Activated CD8-positive, alpha-beta T cell treated with anti-CD3 and anti-CD28 coated beads, Interleukin-2, amount 10 ng/mL, durations not matched to agents 7 days and 5 days (primary cell): ENCODE data around the gene SFI1. TPM values are rescaled to one million over a fixed set of nuclear protein-coding genes. Genes with fewer than 3 reads are reported as not detected.
A peak's percentile ranks its signal among the peaks of the same experiment; 100 is the strongest.

Source experiments
- ATAC-seq: fragments of 150-1000 bp; cut with Tn5 transposase; one replicate; pipeline ENCODE4 v1.10.0; 2021; ENCODE audit warnings: moderate library complexity
- CTCF ChIA-PET: fragments of 350-600 bp; sonication (Branson Sonifier 250); formaldehyde crosslinking; loops from one replicate; lab custom pipeline; 2021; ENCODE audit warnings: antibody characterized with exemption; lab: Charles Lee
- POLR2A ChIA-PET: fragments of 350-600 bp; sonication (Branson Sonifier 250); formaldehyde crosslinking; loops from one replicate; lab custom pipeline; 2021; ENCODE audit warnings: antibody characterized with exemption; lab: Charles Lee
- DNase-seq: peaks from one replicate; pipeline ENCODE4 v3.0.0-alpha.2; 2020
- H3K27ac Mint-ChIP-seq: one replicate; pipeline ENCODE4 v1.8.0; 2021; ENCODE audit warnings: mild to moderate bottlenecking, mixed read lengths
- H3K27me3 Mint-ChIP-seq: one replicate; pipeline ENCODE4 v1.8.0; 2021; ENCODE audit warnings: low read depth, mixed read lengths
- H3K36me3 Mint-ChIP-seq: one replicate; pipeline ENCODE4 v1.8.0; 2021; ENCODE audit warnings: low read depth, mixed read lengths
- H3K4me1 Mint-ChIP-seq: one replicate; pipeline ENCODE4 v1.8.0; 2021; ENCODE audit warnings: low read depth, mixed read lengths
- H3K4me3 Mint-ChIP-seq: one replicate; pipeline ENCODE4 v1.8.0; 2021; ENCODE audit warnings: mild to moderate bottlenecking, mixed read lengths
- H3K9me3 Mint-ChIP-seq: one replicate; pipeline ENCODE4 v1.8.0; 2022; ENCODE audit warnings: mixed read lengths; ENCODE audit not compliant: insufficient read depth
- total RNA-seq, 2 experiments: library from RNA; stranded (reverse); gene quantifications; one replicate each; pipeline ENCODE4 v1.2.3, GENCODE V29; 2021

SFI1 gene, protein sequence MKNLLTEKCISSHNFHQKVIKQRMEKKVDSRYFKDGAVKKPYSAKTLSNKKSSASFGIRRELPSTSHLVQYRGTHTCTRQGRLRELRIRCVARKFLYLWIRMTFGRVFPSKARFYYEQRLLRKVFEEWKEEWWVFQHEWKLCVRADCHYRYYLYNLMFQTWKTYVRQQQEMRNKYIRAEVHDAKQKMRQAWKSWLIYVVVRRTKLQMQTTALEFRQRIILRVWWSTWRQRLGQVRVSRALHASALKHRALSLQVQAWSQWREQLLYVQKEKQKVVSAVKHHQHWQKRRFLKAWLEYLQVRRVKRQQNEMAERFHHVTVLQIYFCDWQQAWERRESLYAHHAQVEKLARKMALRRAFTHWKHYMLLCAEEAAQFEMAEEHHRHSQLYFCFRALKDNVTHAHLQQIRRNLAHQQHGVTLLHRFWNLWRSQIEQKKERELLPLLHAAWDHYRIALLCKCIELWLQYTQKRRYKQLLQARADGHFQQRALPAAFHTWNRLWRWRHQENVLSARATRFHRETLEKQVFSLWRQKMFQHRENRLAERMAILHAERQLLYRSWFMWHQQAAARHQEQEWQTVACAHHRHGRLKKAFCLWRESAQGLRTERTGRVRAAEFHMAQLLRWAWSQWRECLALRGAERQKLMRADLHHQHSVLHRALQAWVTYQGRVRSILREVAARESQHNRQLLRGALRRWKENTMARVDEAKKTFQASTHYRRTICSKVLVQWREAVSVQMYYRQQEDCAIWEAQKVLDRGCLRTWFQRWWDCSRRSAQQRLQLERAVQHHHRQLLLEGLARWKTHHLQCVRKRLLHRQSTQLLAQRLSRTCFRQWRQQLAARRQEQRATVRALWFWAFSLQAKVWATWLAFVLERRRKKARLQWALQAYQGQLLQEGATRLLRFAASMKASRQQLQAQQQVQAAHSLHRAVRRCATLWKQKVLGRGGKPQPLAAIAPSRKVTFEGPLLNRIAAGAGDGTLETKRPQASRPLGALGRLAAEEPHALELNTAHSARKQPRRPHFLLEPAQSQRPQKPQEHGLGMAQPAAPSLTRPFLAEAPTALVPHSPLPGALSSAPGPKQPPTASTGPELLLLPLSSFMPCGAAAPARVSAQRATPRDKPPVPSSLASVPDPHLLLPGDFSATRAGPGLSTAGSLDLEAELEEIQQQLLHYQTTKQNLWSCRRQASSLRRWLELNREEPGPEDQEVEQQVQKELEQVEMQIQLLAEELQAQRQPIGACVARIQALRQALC
- 100 to 1,000 TPM; 136 to 141 TPM for total RNA-seq

- Mint-ChIP-seq H3K27me3 (no peaks in the 10 kb centered on the region), H3K36me3 (peaks cover 24% of the 10 kb centered on the region), H3K4me1 (peaks cover 38% of the 10 kb centered on the region), H3K9me3 (no peaks in the 10 kb centered on the region), H3K27ac (peak within 1 kb of the TSS; percentile 97), H3K4me3 (peak within 1 kb of the TSS; percentile 87)
- peak; percentile 90 for ATAC-seq
- ChIA-PET CTCF (interaction anchor here (0.9 kb wide), 1 partner anchor 38 kb away, joined by 3 read pairs; no protein-coding TSS in a partner anchor), POLR2A (interaction anchor here (0.7 to 1.7 kb wide), 4 partner anchors 22 to 150 kb away, joined by 3 to 5 read pairs (median 4); partner anchors contain the start of gene PATZ1)
- DNase-seq: peak; percentile 97
Observed at GRCh38 chr22:31496007-31496734, at the start of gene SFI1. SFI1 (plus strand) TSS chr22:31496536; CDS start chr22:31508285, 11,749 bp downstream.

DNA sequence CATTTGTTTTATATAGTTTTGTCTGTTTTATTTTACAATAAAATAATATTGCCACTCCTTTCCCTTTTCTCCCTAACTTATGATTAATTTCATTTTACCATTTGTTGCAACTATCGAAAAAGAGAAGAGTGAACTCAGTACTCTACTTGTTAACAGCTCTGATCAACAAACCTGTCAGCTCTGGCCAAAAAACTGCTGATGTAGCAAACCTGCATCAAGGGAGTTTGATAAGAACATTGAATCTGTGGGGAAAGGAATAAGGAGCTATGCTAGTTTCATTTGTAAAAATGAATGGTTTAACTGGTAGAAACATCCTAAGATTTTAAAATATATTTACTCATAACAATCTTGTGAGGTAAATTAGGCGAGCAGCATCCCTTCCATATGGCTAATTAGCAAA is 49.6 kb upstream of the SFI1 start:
- Mint-ChIP-seq H3K27me3 (no peaks in the 10 kb centered on the region), H3K4me1 (no peaks in the 10 kb centered on the region), H3K36me3 (peaks cover 47% of the 10 kb centered on the region), H3K9me3 (no peaks in the 10 kb centered on the region), H3K4me3 (no peak overlapping the region), H3K27ac (no peak overlapping the region)
- ATAC-seq (no peak), DNase-seq (no peak)
- POLR2A ChIA-PET: no interaction called here
- CTCF ChIA-PET: interaction anchor here (0.6 to 1.7 kb wide), 3 partner anchors 13 to 186 kb away, joined by 3 read pairs; no protein-coding TSS in a partner anchor

GRCh38 chr22:31447337-31447736 is 49.0 kb upstream of the SFI1 start:
- CTCF ChIA-PET: interaction anchor here (0.7 to 1.7 kb wide), 4 partner anchors 8 to 218 kb away, joined by 3 read pairs; no protein-coding TSS in a partner anchor

GRCh38 chr22:31448382-31448781 is 48.0 kb upstream of the SFI1 start:
- Mint-ChIP-seq H3K27ac (peak overlapping the region; percentile 40), H3K27me3 (no peaks in the 10 kb centered on the region), H3K36me3 (peaks cover 41% of the 10 kb centered on the region), H3K9me3 (no peaks in the 10 kb centered on the region), H3K4me1 (peaks cover 3% of the 10 kb centered on the region), H3K4me3 (no peak overlapping the region)
- ChIA-PET CTCF (interaction anchor here (0.7 to 1.4 kb wide), 3 partner anchors 10 to 184 kb away, joined by 3 read pairs; no protein-coding TSS in a partner anchor), POLR2A (interaction anchor here (0.7 kb wide), 1 partner anchor 360 kb away, joined by 3 read pairs; no protein-coding TSS in a partner anchor)
- DNase-seq (no peak), ATAC-seq (no peak)

More at GRCh38 chr22:31447337-31447736, 49.0 kb upstream of the SFI1 start:
- H3K4me3 Mint-ChIP-seq: no peak overlapping the region
- DNase-seq: no peak
- no peaks in the 10 kb centered on the region for H3K9me3 Mint-ChIP-seq
- no peak for ATAC-seq
- H3K27me3 Mint-ChIP-seq: no peaks in the 10 kb centered on the region
- H3K4me1 Mint-ChIP-seq: peaks cover 2% of the 10 kb centered on the region
- peaks cover 44% of the 10 kb centered on the region for H3K36me3 Mint-ChIP-seq
- POLR2A ChIA-PET: interaction anchor here (0.7 kb wide), 1 partner anchor 359 kb away, joined by 3 read pairs; no protein-coding TSS in a partner anchor
- H3K27ac Mint-ChIP-seq: no peak overlapping the region

GRCh38 chr22:31449506-31449905 is 46.8 kb upstream of the SFI1 start:
- Mint-ChIP-seq H3K4me3 (no peak overlapping the region), H3K27ac (no peak overlapping the region), H3K9me3 (no peaks in the 10 kb centered on the region), H3K4me1 (peaks cover 3% of the 10 kb centered on the region), H3K27me3 (no peaks in the 10 kb centered on the region), H3K36me3 (peaks cover 42% of the 10 kb centered on the region)
- ChIA-PET CTCF (interaction anchor here (1.4 kb wide), 1 partner anchor 44 kb away, joined by 3 read pairs; no protein-coding TSS in a partner anchor), POLR2A (interaction anchor here (0.6 kb wide), 1 partner anchor 18 kb away, joined by 3 read pairs; no protein-coding TSS in a partner anchor)
- DNase-seq (no peak), ATAC-seq (no peak)

- Mint-ChIP-seq H3K9me3 (no peaks in the 10 kb centered on the region), H3K4me1 (peaks cover 3% of the 10 kb centered on the region), H3K36me3 (peaks cover 40% of the 10 kb centered on the region), H3K4me3 (no peak overlapping the region), H3K27ac (no peak overlapping the region), H3K27me3 (no peaks in the 10 kb centered on the region)
- CTCF ChIA-PET: interaction anchor here (0.6 to 2.0 kb wide), 22 partner anchors 9 to 210 kb away, joined by 3 to 18 read pairs (median 5); partner anchors contain the start of gene PISD
- ATAC-seq: peak; percentile 76
- POLR2A ChIA-PET: interaction anchor here (0.9 kb wide), 1 partner anchor 178 kb away, joined by 3 read pairs; no protein-coding TSS in a partner anchor
- peak; percentile 29 for DNase-seq
Observed at GRCh38 chr22:31451709-31452571, 44.4 kb upstream of the SFI1 start.

DNA sequence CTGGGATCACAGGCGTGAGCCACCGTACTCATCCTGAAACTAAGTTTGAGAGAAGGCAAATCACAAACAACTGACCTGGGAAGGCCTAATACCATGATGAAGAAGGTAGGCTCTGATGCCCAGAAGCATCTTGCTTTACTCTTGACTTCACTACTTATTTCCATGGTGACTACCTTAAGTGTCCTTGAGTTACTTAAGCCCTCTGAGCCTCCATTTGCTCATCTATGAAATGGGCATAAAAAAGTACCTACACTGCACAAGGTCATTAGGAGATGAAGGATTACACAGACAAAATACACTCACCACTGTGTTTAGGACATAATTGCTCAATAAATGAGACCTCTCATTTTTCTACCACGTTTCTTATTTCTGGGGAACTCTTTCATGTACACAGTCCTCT is 34.6 kb upstream of the SFI1 start:
- ChIA-PET CTCF (no interaction called here), POLR2A (no interaction called here)
- peaks cover 50% of the 10 kb centered on the region for H3K36me3 Mint-ChIP-seq

GRCh38 chr22:31465307-31465706 is 31.0 kb upstream of the SFI1 start:
- Mint-ChIP-seq H3K4me1 (no peaks in the 10 kb centered on the region), H3K27ac (no peak overlapping the region), H3K27me3 (no peaks in the 10 kb centered on the region), H3K36me3 (peaks cover 49% of the 10 kb centered on the region), H3K9me3 (no peaks in the 10 kb centered on the region), H3K4me3 (no peak overlapping the region)
- ATAC-seq (no peak), DNase-seq (no peak)
- ChIA-PET CTCF (no interaction called here), POLR2A (no interaction called here)

More for the DNA sequence above, 34.6 kb upstream of the SFI1 start:
- no peaks in the 10 kb centered on the region for H3K4me1 Mint-ChIP-seq
- no peaks in the 10 kb centered on the region for H3K27me3 Mint-ChIP-seq
- no peaks in the 10 kb centered on the region for H3K9me3 Mint-ChIP-seq
- no peak for DNase-seq
- H3K4me3 Mint-ChIP-seq: no peak overlapping the region
- no peak for ATAC-seq
- H3K27ac Mint-ChIP-seq: no peak overlapping the region

DNA sequence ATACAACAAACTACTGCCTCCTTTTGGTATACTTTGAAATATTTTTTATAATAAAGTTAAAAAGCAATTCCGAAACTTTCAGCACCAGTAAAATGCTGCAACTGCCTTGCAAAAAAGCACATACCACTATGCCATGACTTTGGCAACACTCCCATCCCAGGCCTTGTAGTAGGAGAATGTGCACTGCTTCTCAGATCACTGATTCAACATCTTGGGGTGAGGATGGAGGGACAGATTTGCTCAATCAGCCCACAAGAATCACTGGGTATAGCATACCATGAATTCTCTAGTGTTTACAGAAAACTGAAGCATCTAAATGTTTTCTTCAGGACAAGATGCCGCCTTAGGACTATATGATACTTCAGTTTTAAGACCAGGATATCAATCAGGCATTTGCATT is 21.6 kb upstream of the SFI1 start:
- no peak overlapping the region for H3K27ac Mint-ChIP-seq

GRCh38 chr22:31475800-31476199 is 20.5 kb upstream of the SFI1 start:
- POLR2A ChIA-PET: no interaction called here
- ATAC-seq (no peak), DNase-seq (no peak)
- H3K27ac Mint-ChIP-seq: no peak overlapping the region
- peaks cover 12% of the 10 kb centered on the region for H3K4me1 Mint-ChIP-seq
- no peaks in the 10 kb centered on the region for H3K27me3 Mint-ChIP-seq
- H3K36me3 Mint-ChIP-seq: peaks cover 41% of the 10 kb centered on the region
- H3K9me3 Mint-ChIP-seq: no peaks in the 10 kb centered on the region
- CTCF ChIA-PET: no interaction called here
- H3K4me3 Mint-ChIP-seq: no peak overlapping the region

More for the DNA sequence above, 21.6 kb upstream of the SFI1 start:
- ChIA-PET CTCF (no interaction called here), POLR2A (no interaction called here)
- Mint-ChIP-seq H3K4me3 (no peak overlapping the region), H3K4me1 (peaks cover 12% of the 10 kb centered on the region), H3K27me3 (no peaks in the 10 kb centered on the region), H3K9me3 (no peaks in the 10 kb centered on the region), H3K36me3 (peaks cover 38% of the 10 kb centered on the region)
- DNase-seq (no peak), ATAC-seq (no peak)
